ENCODE measurements around the gene U2AF1L4.
A peak's percentile ranks its signal among the peaks of the same experiment; 100 is the strongest.

Gene U2AF1L4

DNA sequence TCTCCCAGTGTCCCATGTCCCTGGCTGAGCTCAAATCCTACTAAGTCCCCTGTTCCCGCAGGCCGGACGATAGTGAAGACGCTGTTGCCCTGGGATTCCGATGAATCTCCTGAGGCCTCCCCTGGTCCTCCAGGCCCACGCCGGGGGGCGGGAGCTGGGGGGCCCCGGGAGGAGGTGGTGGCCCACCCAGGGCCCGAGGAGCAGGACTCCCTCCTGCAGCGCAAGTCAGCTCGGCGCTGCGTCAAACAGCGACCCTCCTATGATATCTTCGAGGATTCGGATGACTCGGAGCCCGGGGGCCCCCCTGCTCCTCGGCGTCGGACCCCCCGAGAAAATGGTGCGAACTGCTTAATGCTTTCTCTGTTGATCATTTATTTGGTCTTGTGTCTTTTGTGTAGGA is 21.5 kb downstream of the U2AF1L4 start:
- no peak for DNase-seq

DNA sequence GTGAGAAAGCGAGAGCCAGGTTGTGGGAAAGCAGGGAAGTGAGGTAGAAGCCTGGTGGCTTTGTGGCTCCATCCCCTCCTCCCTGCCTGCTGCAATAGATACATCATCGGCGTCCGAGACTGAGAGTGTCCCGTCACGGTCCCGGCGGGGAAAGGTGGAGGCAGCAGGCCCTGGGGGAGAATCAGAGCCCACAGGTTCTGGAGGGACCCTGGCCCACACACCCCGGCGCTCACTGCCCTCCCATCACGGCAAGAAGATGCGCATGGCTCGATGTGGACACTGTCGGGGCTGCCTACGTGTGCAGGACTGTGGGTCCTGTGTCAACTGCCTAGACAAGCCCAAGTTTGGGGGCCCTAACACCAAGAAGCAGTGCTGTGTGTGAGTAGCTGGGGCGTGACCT is 22.3 kb downstream of the U2AF1L4 start:
- no peak for DNase-seq

DNA sequence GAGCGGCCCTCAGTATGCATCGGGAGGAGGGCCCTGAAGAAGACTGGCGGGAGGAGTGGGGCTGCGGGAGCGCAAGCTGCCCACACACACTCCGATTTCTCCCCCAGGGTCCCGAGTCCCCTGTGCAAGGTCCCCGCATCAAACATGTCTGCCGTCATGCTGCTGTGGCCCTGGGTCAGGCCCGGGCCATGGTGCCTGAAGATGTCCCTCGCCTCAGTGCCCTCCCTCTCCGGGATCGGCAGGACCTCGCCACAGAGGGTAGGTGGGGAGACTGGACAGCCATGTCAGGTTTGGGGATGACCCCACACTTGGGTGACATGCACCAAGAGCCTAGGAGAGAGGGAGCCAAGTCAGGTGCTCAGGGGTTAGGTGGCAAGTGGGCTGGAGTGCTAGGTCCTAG is 22.8 kb downstream of the U2AF1L4 start:
- DNase-seq: no peak

- DNase-seq: no peak
Observed at GRCh38 chr19:35721374-35721773, 23.8 kb downstream of the U2AF1L4 start.

GRCh38 chr19:35720648-35721047 is 24.6 kb downstream of the U2AF1L4 start:
- no peak for DNase-seq

GRCh38 chr19:35720163-35720524 is 25.1 kb downstream of the U2AF1L4 start:
- DNase-seq: no peak

DNA sequence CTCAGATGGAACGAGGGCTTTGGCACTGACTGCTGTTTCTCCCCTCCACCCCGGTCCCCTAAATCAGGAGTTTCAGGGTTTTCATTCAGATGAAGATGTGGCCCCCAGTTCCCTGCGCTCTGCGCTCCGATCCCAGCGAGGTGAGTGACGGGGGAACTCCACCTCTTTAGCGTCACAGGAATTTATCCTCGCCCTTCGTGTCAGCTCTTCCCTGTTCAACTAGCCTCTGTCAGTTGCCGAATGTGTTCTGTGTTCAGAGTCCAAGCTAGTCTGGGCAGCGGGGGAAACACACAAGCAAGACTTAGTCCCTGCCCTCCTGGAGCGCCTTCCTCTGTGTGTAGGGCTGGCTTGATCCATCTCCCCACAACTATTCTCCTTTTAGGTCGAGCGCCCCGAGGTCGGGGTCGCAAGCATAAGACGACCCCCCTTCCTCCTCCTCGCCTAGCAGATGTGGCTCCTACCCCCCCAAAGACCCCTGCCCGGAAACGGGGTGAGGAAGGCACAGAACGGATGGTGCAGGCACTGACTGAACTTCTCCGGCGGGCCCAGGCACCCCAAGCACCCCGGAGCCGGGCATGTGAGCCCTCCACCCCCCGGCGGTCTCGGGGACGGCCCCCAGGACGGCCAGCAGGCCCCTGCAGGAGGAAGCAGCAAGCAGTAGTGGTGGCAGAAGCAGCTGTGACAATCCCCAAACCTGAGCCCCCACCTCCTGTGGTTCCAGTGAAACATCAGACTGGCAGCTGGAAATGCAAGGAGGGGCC is 25.6 kb downstream of the U2AF1L4 start:
- no peak for DNase-seq

- DNase-seq: no peak
Observed at GRCh38 chr19:35718345-35719041, 26.7 kb downstream of the U2AF1L4 start.

- peak in 1 of 2 experiments; percentile 98 for DNase-seq
Observed at GRCh38 chr19:35717665-35718344, 27.4 kb downstream of the U2AF1L4 start, which contains the start of gene KMT2B. KMT2B (plus strand) TSS chr19:35718003; CDS start chr19:35718019, 16 bp downstream.

DNA sequence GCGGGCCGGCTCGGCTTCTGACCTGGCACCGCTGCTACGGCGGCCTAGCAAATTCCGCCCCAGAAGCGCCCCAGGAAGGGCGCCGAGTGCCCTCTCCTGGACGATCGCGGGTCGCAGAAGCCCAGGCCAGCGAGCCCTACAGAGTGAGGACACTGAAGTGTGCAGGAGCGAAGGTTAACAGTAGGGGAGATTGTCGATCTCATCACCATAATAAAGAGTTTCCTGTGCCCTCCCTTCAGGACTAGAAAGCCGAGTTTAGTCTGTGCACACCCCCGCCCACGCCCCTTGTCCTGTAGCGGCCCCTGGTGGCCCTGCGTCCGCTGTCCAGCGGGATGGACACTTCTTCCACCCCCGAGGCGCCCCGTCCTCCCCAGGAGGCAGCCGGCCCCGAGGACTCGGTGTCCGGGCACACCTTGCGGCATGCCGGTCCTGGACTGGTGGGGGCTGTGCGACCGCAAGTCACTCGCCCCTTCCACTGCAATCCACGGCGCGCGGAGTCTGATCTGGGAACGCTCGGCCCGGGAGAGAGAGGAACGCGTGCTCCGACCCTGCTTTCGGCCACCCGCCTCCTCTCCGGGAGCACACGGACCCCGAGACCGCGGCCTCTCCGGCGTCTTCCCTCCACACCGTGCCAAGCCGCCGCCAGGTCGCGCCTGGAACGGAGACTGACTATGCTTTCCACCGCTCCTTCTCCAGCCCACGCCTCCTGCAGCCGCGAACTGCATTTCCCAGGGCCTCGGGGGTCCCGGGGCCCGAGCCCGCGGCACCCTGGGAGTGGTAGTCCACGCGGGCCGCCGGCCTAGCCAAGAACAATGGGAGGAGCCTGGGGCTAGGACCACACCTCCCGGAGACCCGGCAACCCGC is 28.2 kb downstream of the U2AF1L4 start:
- peak; percentile 74 to 93 for DNase-seq

DNA sequence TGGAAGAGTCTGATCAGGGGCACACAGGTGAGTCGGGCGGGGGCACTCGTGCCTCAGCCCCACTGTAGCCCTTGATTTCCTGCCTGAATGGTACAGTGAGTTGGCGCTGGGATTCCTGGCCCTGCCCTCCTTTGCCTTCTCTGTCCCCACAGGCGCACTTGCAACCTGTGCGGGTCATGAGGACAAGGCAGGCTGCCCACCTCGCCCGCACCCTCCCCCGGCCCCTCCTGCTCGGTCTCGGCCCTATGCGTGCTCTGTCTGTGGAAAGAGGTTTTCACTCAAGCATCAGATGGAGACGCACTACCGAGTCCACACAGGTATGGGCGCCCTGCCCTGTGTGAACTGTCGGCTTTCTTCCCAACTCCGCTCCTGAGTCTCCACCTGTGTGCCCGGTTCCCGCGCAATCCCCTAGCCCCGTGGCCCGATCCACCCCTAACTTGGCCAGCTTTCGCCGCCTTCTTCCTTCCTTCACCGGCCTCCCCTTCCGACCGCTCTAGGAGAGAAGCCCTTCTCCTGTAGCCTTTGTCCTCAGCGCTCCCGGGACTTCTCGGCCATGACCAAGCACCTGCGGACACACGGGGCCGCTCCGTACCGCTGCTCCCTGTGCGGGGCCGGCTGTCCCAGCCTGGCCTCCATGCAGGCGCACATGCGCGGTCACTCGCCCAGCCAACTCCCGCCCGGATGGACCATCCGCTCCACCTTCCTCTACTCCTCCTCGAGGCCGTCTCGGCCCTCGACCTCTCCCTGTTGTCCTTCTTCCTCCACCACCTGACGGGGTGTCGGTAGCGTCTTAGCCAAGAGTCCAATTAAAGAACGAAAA is 29.0 kb downstream of the U2AF1L4 start:
- DNase-seq: no peak

DNA sequence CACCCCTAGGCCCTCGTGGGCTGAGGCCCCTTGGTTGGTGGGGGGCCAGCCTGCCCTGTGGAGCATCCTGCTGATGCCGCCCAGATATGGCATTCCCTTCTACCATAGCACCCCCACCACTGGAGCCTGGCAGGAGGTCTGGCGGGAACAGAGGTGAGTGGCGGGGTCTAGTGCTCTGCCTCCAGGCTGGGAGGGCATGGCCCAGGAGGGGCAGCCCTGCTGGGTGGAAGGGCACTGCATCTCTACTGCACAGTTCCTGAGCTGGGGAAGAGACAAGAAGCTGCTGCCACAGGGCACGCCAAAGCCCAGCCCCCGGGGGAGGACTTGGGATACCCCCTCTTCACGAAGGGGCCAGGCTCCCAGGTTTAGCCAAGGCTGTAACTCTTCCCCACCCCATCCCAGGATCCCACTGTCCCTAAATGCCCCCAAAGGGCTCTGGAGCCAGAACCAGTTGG is 29.8 kb downstream of the U2AF1L4 start:
- no peak for DNase-seq

- no peak for DNase-seq
Observed at GRCh38 chr19:35714601-35715354, 30.4 kb downstream of the U2AF1L4 start.

DNA sequence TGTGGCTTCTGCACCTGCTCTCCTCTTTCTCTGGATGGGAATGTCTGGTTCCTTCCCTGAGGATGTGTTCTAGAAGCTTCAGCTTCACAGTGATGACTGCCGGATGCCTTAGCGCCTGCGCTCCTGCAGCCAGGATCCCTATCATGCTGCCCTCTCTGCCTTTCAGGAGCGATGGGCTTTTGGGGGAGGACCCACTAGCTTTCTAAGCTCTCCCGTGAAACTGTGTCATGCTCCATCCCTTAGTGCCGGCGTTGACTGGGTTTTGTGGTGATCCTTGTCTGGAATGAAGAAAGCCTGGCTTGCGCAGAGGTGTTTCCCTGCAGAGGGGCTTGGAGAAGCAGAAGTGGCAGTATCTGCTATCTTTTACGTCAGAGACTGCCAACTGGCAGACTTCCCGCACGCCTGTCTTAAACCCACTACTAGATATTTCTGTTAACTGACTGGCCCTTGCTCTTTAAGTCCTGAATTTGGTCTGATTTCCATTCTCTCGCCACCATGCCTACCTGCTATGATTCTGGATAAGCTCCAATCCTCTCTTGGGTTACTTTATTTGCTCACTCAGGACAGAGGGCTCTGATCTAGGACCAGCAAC is 31.2 kb downstream of the U2AF1L4 start:
- DNase-seq: no peak

- DNase-seq: no peak
Observed at GRCh38 chr19:35713506-35713850, 31.7 kb downstream of the U2AF1L4 start.

GRCh38 chr19:35712567-35713505 is 32.4 kb downstream of the U2AF1L4 start:
- no peak for DNase-seq

GRCh38 chr19:35710784-35711723 is 34.2 kb downstream of the U2AF1L4 start:
- no peak for DNase-seq

GRCh38 chr19:35708391-35708790 is 36.8 kb downstream of the U2AF1L4 start:
- no peak for DNase-seq
